PC-9 (cell line): ENCODE measurements around the gene CIZ1. TPM values are rescaled to one million over a fixed set of nuclear protein-coding genes. Genes with fewer than 3 reads are reported as not detected.
A peak's percentile ranks its signal among the peaks of the same experiment; 100 is the strongest.

Source experiments
- BruUV-seq: library from RNA; stranded (reverse); fragments of 400-500 nt; replicated peaks from 2 replicates; lab custom pipeline; 2021; lab: Mats Ljungman, UMichigan
- CTCF ChIA-PET: fragments of 300-600 bp; sonication (Branson Sonifier 250); formaldehyde crosslinking; loops from one replicate; lab custom pipeline; 2022; ENCODE audit warnings: antibody characterized with exemption; lab: Charles Lee
- POLR2A ChIA-PET: fragments of 300-600 bp; sonication (Branson Sonifier 250); formaldehyde crosslinking; loops from one replicate; lab custom pipeline; 2022; ENCODE audit warnings: antibody characterized with exemption; ENCODE audit not compliant: unreplicated experiment; lab: Charles Lee
- DNase-seq, 2 experiments: peaks; one replicate each; pipeline versions ENCODE4 v3.0.0 to v3.0.0-alpha.2; 2015 to 2022; ENCODE audit warnings: mixed read lengths in 1 of 2
- H2AFZ ChIP-seq: fragments of 200-600 bp; sonication (generic); 2 replicates; pipeline ENCODE4 v1.8.1; 2017; ENCODE audit warnings: antibody characterized with exemption
- H3F3A ChIP-seq: fragments of 200-600 bp; sonication (generic); 2 replicates; pipeline ENCODE4 v1.8.1; 2017; ENCODE audit warnings: antibody characterized with exemption, mild to moderate bottlenecking, low read depth; ENCODE audit not compliant: insufficient read depth
- H3K27ac ChIP-seq: fragments of 200-600 bp; sonication (generic); 2 replicates; pipeline ENCODE4 v1.6.1; 2016; ENCODE audit warnings: mixed run types
- H3K27me3 ChIP-seq: fragments of 200-600 bp; sonication (generic); 2 replicates; pipeline ENCODE4 v1.6.1; 2016; ENCODE audit warnings: low read depth, mixed run types; ENCODE audit not compliant: insufficient read depth
- H3K36me3 ChIP-seq: fragments of 200-600 bp; sonication (generic); 2 replicates; pipeline ENCODE4 v1.6.1; 2016; ENCODE audit warnings: low read depth, mixed run types
- H3K4me1 ChIP-seq: fragments of 200-600 bp; sonication (generic); replicated peaks from 2 replicates; pipeline ENCODE4 v1.6.1; 2016; ENCODE audit warnings: mixed run types; ENCODE audit not compliant: insufficient read depth
- H3K4me2 ChIP-seq: fragments of 200-600 bp; sonication (generic); 2 replicates; pipeline ENCODE4 v1.6.1; 2017; ENCODE audit warnings: mixed run types
- H3K4me3 ChIP-seq: fragments of 200-600 bp; sonication (generic); 2 replicates; pipeline ENCODE4 v1.6.1; 2016; ENCODE audit warnings: mixed run types
- H3K79me2 ChIP-seq: fragments of 200-600 bp; sonication (generic); 2 replicates; pipeline ENCODE4 v1.6.1; 2017; ENCODE audit warnings: low read depth, mixed run types
- H3K9me2 ChIP-seq: fragments of 200-600 bp; sonication (generic); 2 replicates; pipeline ENCODE4 v1.8.1; 2017; ENCODE audit warnings: mild to moderate bottlenecking; ENCODE audit not compliant: insufficient read depth
- H3K9me3 ChIP-seq: fragments of 200-600 bp; sonication (generic); 2 replicates; pipeline ENCODE4 v1.8.1; 2016; ENCODE audit warnings: low read depth; ENCODE audit not compliant: insufficient read depth
- H4K20me1 ChIP-seq: fragments of 200-600 bp; sonication (generic); 2 replicates; pipeline ENCODE4 v1.8.1; 2017; ENCODE audit not compliant: insufficient read depth
- EZH2 ChIP-seq: fragments of 200-600 bp; sonication (generic); IDR thresholded peaks from 2 replicates; pipeline ENCODE4 v1.8.0; 2017; ENCODE audit warnings: antibody characterized with exemption, low read depth
- intact Hi-C: fragments of 100-400 bp; cut with micrococcal nuclease; formaldehyde crosslinking; loops from one replicate; pipeline ENCODE4 v1.10.0; 2022; ENCODE audit not compliant: unreplicated experiment
- total RNA-seq: library from RNA; stranded (reverse); gene quantifications from 2 replicates; pipeline ENCODE4 v1.2.3, GENCODE V29; 2021
- TF ChIP-seq, protein P1 (sequence below): fragments of 200-600 bp; sonication (generic); conservative IDR thresholded peaks from 2 replicates; pipeline ENCODE4 v1.6.1; 2017; ENCODE audit warnings: mixed run types, antibody characterized with exemption, mild to moderate bottlenecking, moderate library complexity

The CIZ1 gene
- total RNA-seq, 1 experiment from 2014 or later, result 213 TPM

- H3K4me3 ChIP-seq, result no peak overlapping the region
- ChIA-PET CTCF (no interaction called here), POLR2A (no interaction called here)
- no peaks in the 10 kb centered on the region for H3K9me3 ChIP-seq
- no TSS peak for BruUV-seq
- DNase-seq, result no peak
- no peak overlapping the region for H2AFZ ChIP-seq
- H3F3A ChIP-seq, result peaks cover 5% of the 10 kb centered on the region; the same call in 1 of the 2 replicates
- TF ChIP-seq EZH2, result no peak
- TF ChIP-seq, protein P1, sequence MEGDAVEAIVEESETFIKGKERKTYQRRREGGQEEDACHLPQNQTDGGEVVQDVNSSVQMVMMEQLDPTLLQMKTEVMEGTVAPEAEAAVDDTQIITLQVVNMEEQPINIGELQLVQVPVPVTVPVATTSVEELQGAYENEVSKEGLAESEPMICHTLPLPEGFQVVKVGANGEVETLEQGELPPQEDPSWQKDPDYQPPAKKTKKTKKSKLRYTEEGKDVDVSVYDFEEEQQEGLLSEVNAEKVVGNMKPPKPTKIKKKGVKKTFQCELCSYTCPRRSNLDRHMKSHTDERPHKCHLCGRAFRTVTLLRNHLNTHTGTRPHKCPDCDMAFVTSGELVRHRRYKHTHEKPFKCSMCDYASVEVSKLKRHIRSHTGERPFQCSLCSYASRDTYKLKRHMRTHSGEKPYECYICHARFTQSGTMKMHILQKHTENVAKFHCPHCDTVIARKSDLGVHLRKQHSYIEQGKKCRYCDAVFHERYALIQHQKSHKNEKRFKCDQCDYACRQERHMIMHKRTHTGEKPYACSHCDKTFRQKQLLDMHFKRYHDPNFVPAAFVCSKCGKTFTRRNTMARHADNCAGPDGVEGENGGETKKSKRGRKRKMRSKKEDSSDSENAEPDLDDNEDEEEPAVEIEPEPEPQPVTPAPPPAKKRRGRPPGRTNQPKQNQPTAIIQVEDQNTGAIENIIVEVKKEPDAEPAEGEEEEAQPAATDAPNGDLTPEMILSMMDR, result no peak
- 0 out of 2 replicates have a peak, but pooled peaks cover 6% of the 10 kb centered on the region for H3K4me1 ChIP-seq
- no peaks in the 10 kb centered on the region for H3K9me2 ChIP-seq
- no peaks in the 10 kb centered on the region for H3K27me3 ChIP-seq
- no peak overlapping the region for H3K27ac ChIP-seq
- intact Hi-C loops, result no loop called here
- H4K20me1 ChIP-seq, result no peaks in the 10 kb centered on the region; the same call in 1 of the 2 replicates
- no peaks in the 10 kb centered on the region; the same call in 1 of the 2 replicates for H3K36me3 ChIP-seq
- no peak overlapping the region for H3K4me2 ChIP-seq
- 0 out of 2 replicates have a peak, but pooled peaks cover 5% of the 10 kb centered on the region for H3K79me2 ChIP-seq
These were observed 27.0 kb downstream of the CIZ1 start for GRCh38 chr9:128164307-128164885.

- no peak overlapping the region for H2AFZ ChIP-seq
- no peaks in the 10 kb centered on the region for H3K9me3 ChIP-seq
- CTCF ChIA-PET, result no interaction called here
- H3K36me3 ChIP-seq, result no peaks in the 10 kb centered on the region; the same call in 1 of the 2 replicates
- no peak for DNase-seq
- H3K27me3 ChIP-seq, result no peaks in the 10 kb centered on the region
- peaks cover 5% of the 10 kb centered on the region; the same call in 1 of the 2 replicates for H3F3A ChIP-seq
- H3K4me3 ChIP-seq, result no peak overlapping the region
- no peaks in the 10 kb centered on the region; the same call in 1 of the 2 replicates for H4K20me1 ChIP-seq
- intact Hi-C loops, result no loop called here
- H3K4me2 ChIP-seq, result no peak overlapping the region
- TSS peak; percentile 18 for BruUV-seq
- H3K79me2 ChIP-seq, result 0 out of 2 replicates have a peak, but pooled peaks cover 5% of the 10 kb centered on the region
- POLR2A ChIA-PET, result no interaction called here
- 0 out of 2 replicates have a peak, but pooled peaks cover 9% of the 10 kb centered on the region for H3K4me1 ChIP-seq
- H3K9me2 ChIP-seq, result no peaks in the 10 kb centered on the region
- H3K27ac ChIP-seq, result no peak overlapping the region
- TF ChIP-seq, protein P1, result no peak
- no peak for TF ChIP-seq EZH2
These were observed 27.7 kb downstream of the CIZ1 start for GRCh38 chr9:128163523-128164306.

- 0 out of 2 replicates have a peak, but pooled peaks cover 9% of the 10 kb centered on the region for H3K4me1 ChIP-seq
- no peak for DNase-seq
- CTCF ChIA-PET, result no interaction called here
- H3K9me2 ChIP-seq, result no peaks in the 10 kb centered on the region
- H3F3A ChIP-seq, result peaks cover 5% of the 10 kb centered on the region; the same call in 1 of the 2 replicates
- POLR2A ChIA-PET, result no interaction called here
- no peak overlapping the region for H2AFZ ChIP-seq
- H3K27me3 ChIP-seq, result no peaks in the 10 kb centered on the region
- H3K4me3 ChIP-seq, result no peak overlapping the region
- no peak for TF ChIP-seq EZH2
- TF ChIP-seq, protein P1, result no peak
- BruUV-seq, result no TSS peak
- no peaks in the 10 kb centered on the region for H3K9me3 ChIP-seq
- no peaks in the 10 kb centered on the region; the same call in 1 of the 2 replicates for H4K20me1 ChIP-seq
- no peak overlapping the region for H3K4me2 ChIP-seq
- intact Hi-C loops, result no loop called here
- 0 out of 2 replicates have a peak, but pooled peaks cover 5% of the 10 kb centered on the region for H3K79me2 ChIP-seq
- H3K36me3 ChIP-seq, result no peaks in the 10 kb centered on the region
- no peak overlapping the region for H3K27ac ChIP-seq
These were observed 28.3 kb downstream of the CIZ1 start for GRCh38 chr9:128163027-128163515.
